HG02870 (cell line): ENCODE results near the gene SLC29A1.

ENCODE experiments used
- ATAC-seq: cut with Tn5 transposase; IDR thresholded peaks from one replicate; pipeline ENCODE4 v1.9.1; 2021; ENCODE audit warnings: mild to moderate bottlenecking, moderate library complexity; ENCODE audit not compliant: unreplicated experiment

The SLC29A1 gene

DNA sequence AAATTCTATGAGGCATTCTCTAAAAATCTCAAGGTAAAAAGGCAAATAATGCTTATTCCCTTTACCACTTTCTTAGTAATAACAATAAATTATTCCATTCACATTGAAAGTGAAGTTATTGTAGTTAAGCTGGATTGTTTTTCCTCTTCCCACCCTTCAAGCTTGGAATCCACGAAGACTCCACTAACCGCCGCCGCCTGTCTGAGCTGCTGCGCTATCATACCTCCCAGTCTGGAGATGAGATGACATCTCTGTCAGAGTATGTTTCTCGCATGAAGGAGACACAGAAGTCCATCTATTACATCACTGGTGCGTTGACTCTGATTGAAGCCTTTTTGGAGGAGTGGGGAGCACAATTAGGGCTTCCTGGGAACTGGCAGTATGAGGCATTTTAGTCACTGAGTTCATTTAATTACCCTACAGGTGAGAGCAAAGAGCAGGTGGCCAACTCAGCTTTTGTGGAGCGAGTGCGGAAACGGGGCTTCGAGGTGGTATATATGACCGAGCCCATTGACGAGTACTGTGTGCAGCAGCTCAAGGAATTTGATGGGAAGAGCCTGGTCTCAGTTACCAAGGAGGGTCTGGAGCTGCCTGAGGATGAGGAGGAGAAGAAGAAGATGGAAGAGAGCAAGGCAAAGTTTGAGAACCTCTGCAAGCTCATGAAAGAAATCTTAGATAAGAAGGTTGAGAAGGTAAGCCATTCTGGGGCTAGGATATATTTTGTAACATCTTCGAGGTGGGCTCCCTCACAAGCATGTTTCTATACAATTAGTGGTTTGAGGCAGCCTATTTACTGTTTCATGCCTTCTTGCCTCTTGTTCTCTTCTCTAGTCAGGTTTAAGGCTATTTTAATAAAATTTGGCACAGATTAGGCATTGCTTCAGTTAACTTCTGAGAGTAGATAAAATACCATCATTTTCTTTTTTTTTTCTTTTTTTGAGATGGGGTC is 28.5 kb downstream of the SLC29A1 start:
- ATAC-seq, result no peak

GRCh38 chr6:44253307-44254101 is 30.1 kb downstream of the SLC29A1 start:
- no peak for ATAC-seq

GRCh38 chr6:44254191-44255104 is 31.1 kb downstream of the SLC29A1 start:
- ATAC-seq, result no peak

DNA sequence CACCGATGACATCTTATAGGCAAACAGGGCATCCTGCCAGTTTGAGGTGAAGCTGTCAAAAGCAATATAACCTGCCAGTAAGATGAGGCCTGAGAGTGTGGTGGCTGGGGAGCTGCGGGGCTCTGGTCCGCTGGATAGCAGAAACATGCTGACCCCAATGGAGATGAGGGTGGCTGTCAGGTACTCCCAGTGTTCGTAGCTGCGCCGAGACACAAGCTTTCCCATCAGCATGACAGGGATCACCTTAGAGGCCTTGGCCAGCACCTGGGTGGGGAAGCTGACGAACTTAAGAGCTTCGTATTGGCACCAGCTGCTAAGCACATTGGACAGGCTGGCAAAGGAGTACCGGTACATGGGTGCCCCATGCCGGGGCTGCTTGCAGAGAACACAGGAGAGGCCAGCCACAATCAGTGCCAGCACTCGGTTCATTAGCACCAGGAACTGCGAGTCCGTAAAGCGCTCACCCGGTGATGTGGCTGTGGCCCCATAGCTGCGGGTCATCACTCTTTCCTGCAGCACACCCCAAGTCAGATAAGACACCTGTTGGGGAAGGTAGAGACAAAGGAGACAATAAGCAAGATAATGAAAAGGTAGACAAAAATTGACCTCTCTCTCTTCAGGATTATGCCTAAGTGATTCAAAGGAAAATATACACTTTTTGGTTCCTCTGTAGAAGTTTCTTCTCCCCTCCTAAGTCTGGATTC is 31.9 kb downstream of the SLC29A1 start:
- ATAC-seq, result no peak

- ATAC-seq, result no peak
Observed at GRCh38 chr6:44255871-44256774, 32.7 kb downstream of the SLC29A1 start.

DNA sequence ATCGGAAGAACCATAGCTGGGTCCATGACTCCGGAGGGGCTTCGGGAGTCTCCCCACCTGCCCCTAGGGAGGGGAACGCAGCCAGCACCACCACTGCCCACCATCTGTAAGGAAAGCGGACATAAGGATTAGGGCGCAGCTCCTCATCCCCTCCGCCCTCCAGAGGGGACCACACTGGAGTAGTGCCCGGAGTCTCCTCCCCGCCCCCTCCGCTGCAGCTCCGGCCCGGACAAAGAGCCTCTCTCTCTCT is 33.3 kb downstream of the SLC29A1 start:
- no peak for ATAC-seq

GRCh38 chr6:44257025-44257752 is 33.8 kb downstream of the SLC29A1 start, which contains the start of gene SLC35B2:
TSS of gene SLC35B2 (minus strand) at chr6:44257528. CDS start at chr6:44257410, 118 bp downstream.
- ATAC-seq, result peak; percentile 32

DNA sequence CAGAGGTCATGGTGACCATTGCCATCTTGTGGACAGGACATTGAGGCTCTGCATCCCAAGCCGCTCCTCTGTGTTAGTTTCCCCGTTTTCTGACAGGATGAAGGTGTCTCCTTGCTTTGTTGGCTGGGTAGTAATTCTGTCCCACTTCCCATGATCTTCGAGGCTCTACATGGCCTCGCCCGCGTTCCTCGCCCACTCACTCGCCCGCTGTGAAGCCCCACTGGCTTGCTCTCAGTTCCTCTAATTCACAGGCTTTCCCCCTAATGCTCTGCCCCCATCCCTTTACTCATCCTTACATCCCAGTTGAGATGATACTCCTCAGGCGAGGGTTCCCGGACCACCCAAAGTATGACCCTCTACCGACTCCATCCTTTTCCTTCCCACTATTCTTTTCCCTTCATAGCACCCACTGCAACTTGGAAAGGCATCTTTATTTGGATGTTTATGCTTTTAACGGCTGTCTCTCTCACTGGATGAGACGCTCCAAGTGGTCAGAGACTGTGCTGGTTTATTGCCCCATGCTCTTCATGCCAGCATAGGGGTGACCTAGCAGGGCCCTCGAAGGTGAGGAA is 34.4 kb downstream of the SLC29A1 start:
- peak; percentile 17 for ATAC-seq

GRCh38 chr6:44258325-44258863 is 35.0 kb downstream of the SLC29A1 start:
- no peak for ATAC-seq

- no peak for ATAC-seq
Observed at GRCh38 chr6:44258921-44259320, 35.5 kb downstream of the SLC29A1 start.

- no peak for ATAC-seq
Observed at GRCh38 chr6:44260011-44260410, 36.6 kb downstream of the SLC29A1 start.

GRCh38 chr6:44260451-44261297 is 37.3 kb downstream of the SLC29A1 start:
- ATAC-seq, result no peak

DNA sequence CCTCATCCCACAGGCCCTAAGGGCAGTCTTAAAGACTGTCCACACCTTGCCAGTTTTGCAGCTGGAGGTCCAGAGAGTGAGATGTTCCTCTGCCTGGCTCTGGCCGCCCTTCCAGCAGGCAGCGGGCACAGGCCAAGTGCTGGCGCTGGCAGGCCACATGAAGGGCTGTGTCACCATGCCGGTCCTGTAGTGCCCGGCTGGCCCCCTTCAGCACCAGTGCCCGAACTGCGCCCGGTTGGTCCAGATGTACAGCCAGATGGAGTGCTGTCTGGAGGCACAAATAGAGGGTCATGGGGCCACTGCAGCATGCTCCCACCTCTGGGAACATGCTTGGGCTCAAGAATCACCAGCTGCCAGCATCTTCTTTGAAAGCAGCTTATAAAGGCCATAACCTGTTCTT is 38.2 kb downstream of the SLC29A1 start:
- no peak for ATAC-seq

DNA sequence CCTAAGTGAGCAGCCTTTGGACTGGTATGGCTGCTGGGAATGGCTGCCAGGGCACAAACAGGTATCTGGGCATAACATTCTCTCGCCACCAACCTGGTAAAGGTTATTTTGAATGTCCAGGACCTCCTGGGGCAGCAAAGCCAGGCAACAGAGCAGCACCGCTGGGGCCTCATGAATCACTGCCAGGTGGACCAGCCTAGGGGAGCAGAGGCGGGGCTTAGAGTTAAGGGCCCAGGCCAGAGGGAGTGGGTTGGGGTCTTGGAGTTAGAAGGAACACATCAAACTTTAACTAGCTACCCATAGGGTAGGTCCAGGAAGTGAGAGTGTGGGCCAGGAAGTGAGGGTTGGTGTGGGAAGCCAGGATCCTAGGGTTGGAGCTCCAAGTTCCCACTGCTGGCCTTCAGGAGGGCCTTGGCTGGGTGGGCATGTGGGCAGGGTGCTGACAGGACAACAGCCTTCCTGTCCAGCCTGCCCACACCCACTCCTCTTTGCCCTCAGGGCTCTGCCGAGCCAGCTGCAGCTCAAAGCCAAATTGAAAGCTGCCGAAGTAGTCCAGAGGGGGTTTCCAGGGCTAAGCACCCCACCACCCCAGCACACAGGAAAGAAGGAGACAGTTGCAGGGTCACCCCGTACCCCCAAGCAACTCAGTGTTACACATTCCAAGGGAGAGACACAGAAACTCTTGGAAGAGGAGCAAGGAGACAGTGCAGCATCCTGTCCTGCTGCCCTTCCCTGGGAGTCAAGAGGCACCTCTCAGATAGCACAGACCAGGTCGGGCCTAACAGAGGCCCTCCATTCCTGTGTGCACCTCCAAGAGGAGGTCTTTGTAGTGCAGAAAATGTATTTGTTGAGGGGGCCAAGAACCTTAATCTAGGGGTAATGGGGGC is 39.3 kb downstream of the SLC29A1 start:
- no peak for ATAC-seq

GRCh38 chr6:44263354-44264100 is 40.1 kb downstream of the SLC29A1 start:
- no peak for ATAC-seq
